ENCODE data around the gene UNC45A.

- TF ChIP-seq, protein P1, sequence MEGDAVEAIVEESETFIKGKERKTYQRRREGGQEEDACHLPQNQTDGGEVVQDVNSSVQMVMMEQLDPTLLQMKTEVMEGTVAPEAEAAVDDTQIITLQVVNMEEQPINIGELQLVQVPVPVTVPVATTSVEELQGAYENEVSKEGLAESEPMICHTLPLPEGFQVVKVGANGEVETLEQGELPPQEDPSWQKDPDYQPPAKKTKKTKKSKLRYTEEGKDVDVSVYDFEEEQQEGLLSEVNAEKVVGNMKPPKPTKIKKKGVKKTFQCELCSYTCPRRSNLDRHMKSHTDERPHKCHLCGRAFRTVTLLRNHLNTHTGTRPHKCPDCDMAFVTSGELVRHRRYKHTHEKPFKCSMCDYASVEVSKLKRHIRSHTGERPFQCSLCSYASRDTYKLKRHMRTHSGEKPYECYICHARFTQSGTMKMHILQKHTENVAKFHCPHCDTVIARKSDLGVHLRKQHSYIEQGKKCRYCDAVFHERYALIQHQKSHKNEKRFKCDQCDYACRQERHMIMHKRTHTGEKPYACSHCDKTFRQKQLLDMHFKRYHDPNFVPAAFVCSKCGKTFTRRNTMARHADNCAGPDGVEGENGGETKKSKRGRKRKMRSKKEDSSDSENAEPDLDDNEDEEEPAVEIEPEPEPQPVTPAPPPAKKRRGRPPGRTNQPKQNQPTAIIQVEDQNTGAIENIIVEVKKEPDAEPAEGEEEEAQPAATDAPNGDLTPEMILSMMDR (IDR thresholded peaks at IDR 0.05), result no peak
- no peak for TF ChIP-seq POLR2A (IDR thresholded peaks at IDR 0.05)
These were observed 22.4 kb upstream of the UNC45A start for GRCh38 chr15:90912770-90913075.
